Prostate gland (tissue), 2 donors: ENCODE measurements around the gene TBC1D16. TPM values are rescaled to one million over a fixed set of nuclear protein-coding genes. Genes with fewer than 3 reads are reported as not detected.

Source experiments
- DNase-seq: peaks from one replicate; pipeline ENCODE4 v3.0.0-alpha.2; 2019; ENCODE audit warnings: low spot score
- H3K27ac ChIP-seq, 2 donors: fragments of 200-600 bp; sonication (generic); 2 replicates each; pipeline ENCODE4 v1.5.1; 2017 to 2019
- H3K27me3 ChIP-seq: fragments of 200-600 bp; sonication (generic); replicated peaks from 2 replicates; pipeline ENCODE4 v1.5.1; 2019; ENCODE audit not compliant: insufficient read depth
- H3K36me3 ChIP-seq, 2 donors: fragments of 200-600 bp; sonication (generic); 1 replicate in 1 of 2; 2 replicates in 1 of 2; pipeline versions ENCODE4 v1.5.1 to v1.8.1; 2017 to 2019
- H3K4me1 ChIP-seq: fragments of 200-600 bp; sonication (generic); replicated peaks from 2 replicates; pipeline ENCODE4 v1.5.1; 2019
- H3K4me3 ChIP-seq, 2 donors: fragments of 200-600 bp; sonication (generic); 2 replicates each; pipeline ENCODE4 v1.5.1; 2017 to 2019
- H3K9me3 ChIP-seq: fragments of 200-600 bp; sonication (generic); 2 replicates; pipeline ENCODE4 v1.5.1; 2017
- CTCF ChIP-seq, 4 experiments: fragments of 200-600 bp in 2 of 4; fragments of 450-650 bp in 2 of 4; sonication (generic) in 2 of 4; IDR thresholded peaks; 1 replicate in 3 of 4; 2 replicates in 1 of 4; pipeline ENCODE4 v1.5.1; 2016 to 2019; ENCODE audit warnings: antibody characterized with exemption in 4 of 4, mild to moderate bottlenecking in 2 of 4, moderate library complexity in 2 of 4
- POLR2A ChIP-seq: fragments of 450-650 bp; IDR thresholded peaks from one replicate; pipeline ENCODE4 v1.6.1; 2016; ENCODE audit warnings: antibody characterized with exemption, mild to moderate bottlenecking
- POLR2AphosphoS5 ChIP-seq: sonication (generic); formaldehyde crosslinking; IDR thresholded peaks from one replicate; pipeline ENCODE4 v1.6.1; 2017; ENCODE audit warnings: antibody characterized with exemption
- WGBS: methylation state at CpG from one replicate; pipeline ENCODE4 v1.1.5; 2018; 5-methylcytosine and 5-hydroxymethylcytosine counted together
- intact Hi-C: fragments of 100-400 bp; cut with DNase I; formaldehyde crosslinking; loops from one replicate; pipeline ENCODE4 v1.14.2; 2022
- total RNA-seq, 2 donors: library from RNA; depleted of rRNA; stranded (reverse); fragments of >200 nt; gene quantifications; one replicate each; pipeline ENCODE4 v1.1.0, GENCODE V29; 2016

TBC1D16 gene
- total RNA-seq, 2 donors from 2014 or later, result 29.1 to 41.9 TPM

- Histone ChIP-seq H3K9me3 (no peaks in the 10 kb centered on the region), H3K4me1 (no peaks in the 10 kb centered on the region), H3K27me3 (no peaks in the 10 kb centered on the region), H3K36me3 (no peaks in the 10 kb centered on the region), H3K27ac (no peak overlapping the region), H3K4me3 (no peak overlapping the region)
- intact Hi-C loops, result no loop called here
- 88% methylated on average over 14 of the region's 14 CpGs for WGBS
- DNase-seq, result no peak
- TF ChIP-seq CTCF (IDR thresholded peaks at IDR 0.05), result no peak
- no peak for TF ChIP-seq POLR2A
- TF ChIP-seq POLR2AphosphoS5, result no peak
Measured at GRCh38 chr17:79887451-79887991, 148.2 kb downstream of the TBC1D16 start.

GRCh38 chr17:79883202-79883601, 152.5 kb downstream of the TBC1D16 start:
- Histone ChIP-seq H3K27ac (no peak overlapping the region), H3K27me3 (no peaks in the 10 kb centered on the region), H3K4me1 (no peaks in the 10 kb centered on the region), H3K9me3 (no peaks in the 10 kb centered on the region), H3K36me3 (no peaks in the 10 kb centered on the region), H3K4me3 (no peak overlapping the region)
- intact Hi-C loops, result no loop called here
- no peak for TF ChIP-seq POLR2AphosphoS5
- TF ChIP-seq POLR2A, result no peak
- TF ChIP-seq CTCF (IDR thresholded peaks at IDR 0.05), result no peak
- 82% methylated on average over 7 of the region's 7 CpGs for WGBS
- no peak for DNase-seq

Other genes with a start within 250 kb of the TBC1D16 start
- 1 to 10 TPM; 4.7 to 4.8 TPM for gene CBX8, start 238.8 kb downstream of the TBC1D16 start, total RNA-seq
- gene CBX4, start 196.4 kb downstream of the TBC1D16 start, total RNA-seq, result 10 to 100 TPM; 28.0 to 28.5 TPM
- gene CCDC40, start 770 bp upstream of the TBC1D16 start, total RNA-seq, result 10 to 100 TPM; 11.8 to 19.7 TPM
- gene GAA, start 65.7 kb upstream of the TBC1D16 start, total RNA-seq, result 100 to 1,000 TPM; 167 to 217 TPM
- gene EIF4A3, start 111.3 kb upstream of the TBC1D16 start, total RNA-seq, result 10 to 100 TPM; 69.7 to 72.9 TPM
- gene CARD14, start 134.2 kb upstream of the TBC1D16 start, total RNA-seq, result 10 to 100 TPM; 10.2 to 27.3 TPM
- 10 to 100 TPM; 41.2 to 95.7 TPM for gene SGSH, start 184.5 kb upstream of the TBC1D16 start, total RNA-seq
- 10 to 100 TPM; 16.9 to 32.4 TPM for gene SLC26A11, start 184.6 kb upstream of the TBC1D16 start, total RNA-seq
- gene RNF213, start 225.0 kb upstream of the TBC1D16 start, total RNA-seq, result 100 to 1,000 TPM in 1 of 2 donors, 10 to 100 TPM in 1; 57.7 to 112 TPM